ENCODE results near the gene CDH26. TPM values are rescaled to one million over a fixed set of nuclear protein-coding genes. Genes with fewer than 3 reads are reported as not detected.

Gene CDH26
- total RNA-seq (2011; cell fraction: chromatin; rRNA removed; ENCODE audit: low replicate concordance) = 0.35 and 0.46 TPM in 2 replicates
- 0.17 and 0.79 TPM in 2 replicates for total RNA-seq (2011; cell fraction: nucleolus; rRNA removed)
- 0.22 and 0.38 TPM in 2 replicates for total RNA-seq (2011; cell fraction: nucleoplasm; rRNA removed)
- total RNA-seq (2014; rRNA removed) (0.04 TPM in 1 of 2 replicates, not detected in the other), total RNA-seq (2014; rRNA removed; fragmentation: Illumina TruSeq; extraction: Trizol) (0.07 and 0.10 TPM in 2 replicates), total RNA-seq (2015; rRNA removed; fragmentation: Illumina TruSeq; extraction: Trizol) (0.04 and 0.07 TPM in 2 replicates), total RNA-seq (2021) (0.22 TPM in 1 of 2 replicates, not detected in the other), polyA plus RNA-seq (2011; rRNA removed) (0.13 and 0.22 TPM in 2 replicates), polyA plus RNA-seq (2014; fragmentation: Illumina TruSeq; extraction: Trizol) (0.10 TPM in 1 of 2 replicates, not detected in the other), polyA plus RNA-seq (2014; fragmentation: Nextera tagmentation; extraction: Ambion mirVana) (not detected), polyA plus RNA-seq (2014; rRNA removed) (0.12 and 0.13 TPM in 2 replicates), polyA minus RNA-seq (2011; rRNA and poly(A)+ RNA removed) (0.09 and 0.18 TPM in 2 replicates), Bru-seq, nascent RNA (percentile 23 among the genes with signal in this experiment), BruChase-seq, experiment 1, labeled RNA remaining after a 2-hour chase (percentile 33 among the genes with signal in this experiment), BruChase-seq, experiment 2, labeled RNA remaining after a 6-hour chase (percentile 35 among the genes with signal in this experiment)
- polyA plus RNA-seq (2011; cell fraction: cytosol; rRNA removed) = 0.37 TPM in 1 of 2 replicates, not detected in the other
- polyA plus RNA-seq (2011; cell fraction: nucleus; rRNA removed) = 0.47 and 1.5 TPM in 2 replicates
- polyA plus RNA-seq (2012) = 0.05 and 0.21 TPM in 2 replicates
- polyA minus RNA-seq (2011; cell fraction: cytosol; rRNA and poly(A)+ RNA removed) = not detected in 2 replicates
- polyA minus RNA-seq (2011; cell fraction: nucleus; rRNA and poly(A)+ RNA removed) = 0.13 and 0.33 TPM in 2 replicates
- long read RNA-seq, experiment 1 = 0 reads
- long read RNA-seq, experiment 2 = 0 reads
- long read RNA-seq, experiment 3 = 0 reads

GRCh38 chr20:59958123-59958522 is at the start of gene CDH26:
Gene CDH26, plus strand, starts transcription at chr20:59958423. Its CDS starts 304 bp downstream, at chr20:59958727.
- no peak for DNase-seq (ENCODE audit: extremely low read depth in 1 of 4, low spot score in 3 of 4)
- ChIA-PET CTCF (ENCODE audit: low intra/inter-chr PET ratio) (no interaction called here), POLR2A (interaction anchor here (1.2 kb wide), 1 partner anchor 18 kb away, joined by 4 read pairs; the partner anchor contains the start of genes FAM217B and PPP1R3D)
- no peak within 1 kb of the TSS for H2AFZ ChIP-seq (ENCODE audit: low read depth, low read length)
- H3K9me3 ChIP-seq (replicated peaks; ENCODE audit: control insufficient read depth, insufficient read depth, low read depth, low read length) = no peaks in the 10 kb centered on the region
- H3K9me1 ChIP-seq (ENCODE audit: control insufficient read depth, insufficient read depth, low read length) = peaks cover 2% of the 10 kb centered on the region
- no peaks in the 10 kb centered on the region for H3K4me1 ChIP-seq (replicated peaks in 1 of 2; ENCODE audit: control insufficient read depth in 2 of 2, insufficient read depth in 2 of 2, low read length in 2 of 2)
- H3K4me3 ChIP-seq = no peak within 1 kb of the TSS
- H4K20me1 ChIP-seq (replicated peaks; ENCODE audit: control insufficient read depth, insufficient read depth, low read length) = peaks cover 8% of the 10 kb centered on the region; the same call in 1 of the 2 replicates
- WGBS (ENCODE audit: insufficient coverage, low coverage, missing lambda C conversion rate) = 6% methylated on average over 5 of the region's 5 CpGs
- peaks cover 4 to 14% of the 10 kb centered on the region in 2 experiments; a peak in 3 of 5 replicates for H3K27me3 ChIP-seq (ENCODE audit: control insufficient read depth in 2 of 2, insufficient read depth in 2 of 2, low read length in 2 of 2)
- TF ChIP-seq, protein P1, sequence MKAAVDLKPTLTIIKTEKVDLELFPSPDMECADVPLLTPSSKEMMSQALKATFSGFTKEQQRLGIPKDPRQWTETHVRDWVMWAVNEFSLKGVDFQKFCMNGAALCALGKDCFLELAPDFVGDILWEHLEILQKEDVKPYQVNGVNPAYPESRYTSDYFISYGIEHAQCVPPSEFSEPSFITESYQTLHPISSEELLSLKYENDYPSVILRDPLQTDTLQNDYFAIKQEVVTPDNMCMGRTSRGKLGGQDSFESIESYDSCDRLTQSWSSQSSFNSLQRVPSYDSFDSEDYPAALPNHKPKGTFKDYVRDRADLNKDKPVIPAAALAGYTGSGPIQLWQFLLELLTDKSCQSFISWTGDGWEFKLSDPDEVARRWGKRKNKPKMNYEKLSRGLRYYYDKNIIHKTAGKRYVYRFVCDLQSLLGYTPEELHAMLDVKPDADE (conservative IDR thresholded peaks at IDR 0.05; ENCODE audit: control insufficient read depth, low read depth, low read length) = no peak
- no peak within 1 kb of the TSS for H3K9ac ChIP-seq (ENCODE audit: insufficient read depth in 1 of 2, low read depth in 2 of 2, low read length in 2 of 2)
- FAIRE-seq = no peak
- intact Hi-C loops (cut with micrococcal nuclease) (no loop called here), in situ Hi-C loops (cut with MboI) (no loop called here)
- ATAC-seq = no peak
- H3K27ac ChIP-seq (ENCODE audit: extremely low read depth, low read depth, low read length) = no peak within 1 kb of the TSS
- no TSS peak for BruUV-seq (replicated peaks)
- H3K4me2 ChIP-seq (ENCODE audit: insufficient read depth, low read length) = no peak within 1 kb of the TSS
- H3K36me3 ChIP-seq (ENCODE audit: control insufficient read depth, insufficient read depth, low read length) = no peaks in the 10 kb centered on the region
- no peaks in the 10 kb centered on the region for H3K79me2 ChIP-seq (ENCODE audit: control insufficient read depth, insufficient read depth, low read length)
